A549 (cell line): ENCODE data around the gene AIF1L.

Experiments
- BCL3 ChIP-seq: fragments of >200 bp; sonication (Bioruptor Twin); formaldehyde crosslinking; IDR thresholded peaks from 3 replicates; pipeline ENCODE4 v1.6.1; 2016
- CHD4 ChIP-seq: fragments of 200-600 bp; sonication (generic); IDR thresholded peaks from 2 replicates; pipeline ENCODE4 v1.6.1; 2016; ENCODE audit warnings: antibody characterized with exemption, mild to moderate bottlenecking, borderline replicate concordance
- CTCF ChIP-seq: fragments of >200 bp; sonication (Bioruptor Twin); formaldehyde crosslinking; IDR thresholded peaks from 3 replicates; pipeline ENCODE4 v1.5.1; 2016
- HDAC2 ChIP-seq: fragments of 200-600 bp; sonication (generic); IDR thresholded peaks from 2 replicates; pipeline ENCODE4 v1.6.1; 2016
- HMGXB4 ChIP-seq: fragments of 250-450 bp; sonication (Bioruptor Pico); IDR thresholded peaks from 2 replicates; pipeline ENCODE4 v1.5.0; 2021; ENCODE audit warnings: mild to moderate bottlenecking, moderate library complexity, borderline replicate concordance
- HOXB13 ChIP-seq: fragments of 250-450 bp; sonication (Bioruptor Pico); IDR thresholded peaks from 2 replicates; pipeline ENCODE4 v1.5.0; 2020; ENCODE audit warnings: low read depth, mild to moderate bottlenecking, moderate library complexity
- MAX ChIP-seq: IDR thresholded peaks from 2 replicates; pipeline ENCODE4 v1.6.1; 2012
- NR3C1 ChIP-seq: fragments of >200 bp; sonication (Bioruptor Twin); formaldehyde crosslinking; IDR thresholded peaks from 3 replicates; pipeline ENCODE4 v1.6.1; 2017
- POLR2A ChIP-seq: IDR thresholded peaks from 2 replicates; pipeline ENCODE4 v1.6.1; 2012; ENCODE audit warnings: mild to moderate bottlenecking, low read length
- POLR2AphosphoS2 ChIP-seq: conservative IDR thresholded peaks from 2 replicates; pipeline ENCODE4 v1.6.1; 2012; ENCODE audit warnings: low read length, improper control_type of control experiment, inconsistent platforms
- RAD21 ChIP-seq, 2 experiments: fragments of >200 bp in 1 of 2; sonication (Bioruptor Twin) in 1 of 2; formaldehyde crosslinking in 1 of 2; IDR thresholded peaks in 1 of 2; conservative IDR thresholded peaks in 1 of 2; 2 replicates in 1 of 2; 3 replicates in 1 of 2; pipeline ENCODE4 v1.6.1; 2012 to 2018; ENCODE audit warnings: inconsistent platforms in 1 of 2
- TP53 ChIP-seq: fragments of 250-450 bp; sonication (Bioruptor Pico); IDR thresholded peaks from 2 replicates; pipeline ENCODE4 v1.5.0; 2021; ENCODE audit warnings: mild to moderate bottlenecking, moderate library complexity

- no peak for TF ChIP-seq RAD21 (conservative IDR thresholded peaks at IDR 0.05 in 1 of 2, IDR thresholded peaks at IDR 0.05 in 1 of 2)
- TF ChIP-seq BCL3 = no peak
- TF ChIP-seq CTCF = no peak
- TF ChIP-seq HOXB13 (CRISPR knock-in tag) = no peak
- TF ChIP-seq NR3C1 = no peak
- no peak for TF ChIP-seq POLR2A
- no peak for TF ChIP-seq MAX
- no peak for TF ChIP-seq HDAC2
- no peak for TF ChIP-seq HMGXB4 (CRISPR knock-in tag)
- TF ChIP-seq CHD4 = no peak
- TF ChIP-seq POLR2AphosphoS2 = no peak
- no peak for TF ChIP-seq TP53
These were observed 44.2 kb downstream of the AIF1L start for GRCh38 chr9:131140550-131140949.
